Hepatocyte (in vitro differentiated cells): ENCODE measurements around the gene MRPL20. TPM values are rescaled to one million over a fixed set of nuclear protein-coding genes. Genes with fewer than 3 reads are reported as not detected.
A peak's percentile ranks its signal among the peaks of the same experiment; 100 is the strongest.

ENCODE experiments used
- DNase-seq: peaks from one replicate; pipeline ENCODE4 v3.0.0-alpha.2; 2016; ENCODE audit warnings: low spot score
- H2AFZ ChIP-seq: fragments of 200-600 bp; sonication (generic); 2 replicates; pipeline ENCODE4 v1.6.0; 2016; ENCODE audit warnings: antibody characterized with exemption, mild to moderate bottlenecking
- H3K27ac ChIP-seq: fragments of 200-600 bp; sonication (generic); 2 replicates; pipeline ENCODE4 v1.5.1; 2016; ENCODE audit warnings: mild to moderate bottlenecking
- H3K27me3 ChIP-seq: fragments of 200-600 bp; sonication (generic); 2 replicates; pipeline ENCODE4 v1.6.1; 2016
- H3K36me3 ChIP-seq: fragments of 200-600 bp; sonication (generic); replicated peaks from 2 replicates; pipeline ENCODE4 v1.5.1; 2016; ENCODE audit warnings: low read depth; ENCODE audit not compliant: insufficient read depth
- H3K4me1 ChIP-seq: fragments of 200-600 bp; sonication (generic); 2 replicates; pipeline ENCODE4 v1.5.1; 2016; ENCODE audit warnings: mild to moderate bottlenecking, moderate library complexity; ENCODE audit not compliant: insufficient read depth
- H3K4me2 ChIP-seq: fragments of 200-600 bp; sonication (generic); 2 replicates; pipeline ENCODE4 v1.6.0; 2016
- H3K4me3 ChIP-seq: fragments of 200-600 bp; sonication (generic); 2 replicates; pipeline ENCODE4 v1.5.1; 2016; ENCODE audit warnings: mild to moderate bottlenecking
- H3K79me2 ChIP-seq: fragments of 200-600 bp; sonication (generic); 2 replicates; pipeline ENCODE4 v1.6.0; 2017; ENCODE audit warnings: mild to moderate bottlenecking
- H3K9me2 ChIP-seq: fragments of 200-600 bp; sonication (generic); replicated peaks from 2 replicates; pipeline ENCODE4 v1.6.0; 2017; ENCODE audit warnings: mild to moderate bottlenecking; ENCODE audit not compliant: insufficient read depth
- H3K9me3 ChIP-seq: fragments of 200-600 bp; sonication (generic); 2 replicates; pipeline ENCODE4 v1.5.1; 2016; ENCODE audit warnings: low read depth, mild to moderate bottlenecking
- H4K20me1 ChIP-seq: fragments of 200-600 bp; sonication (generic); 2 replicates; pipeline ENCODE4 v1.6.0; 2016; ENCODE audit warnings: mild to moderate bottlenecking; ENCODE audit not compliant: insufficient read depth, poor library complexity, severe bottlenecking
- EZH2 ChIP-seq: fragments of 200-600 bp; sonication (generic); IDR thresholded peaks from 2 replicates; pipeline ENCODE4 v1.6.1; 2016; ENCODE audit warnings: antibody characterized with exemption, mild to moderate bottlenecking, borderline replicate concordance
- EZH2phosphoT487 ChIP-seq: fragments of 200-600 bp; sonication (generic); IDR thresholded peaks from one replicate; pipeline ENCODE4 v1.6.1; 2018; ENCODE audit warnings: antibody characterized with exemption, mild to moderate bottlenecking, low read depth, moderate library complexity; ENCODE audit not compliant: unreplicated experiment, severe bottlenecking
- WGBS: methylation state at CpG from one replicate; pipeline ENCODE4 v1.1.6; 2016; ENCODE audit warnings: low lambda C conversion rate; ENCODE audit errors: missing lambda C conversion rate; 5-methylcytosine and 5-hydroxymethylcytosine counted together
- polyA plus RNA-seq: library from polyadenylated mRNA; unstranded; fragments of >200 nt; fragmentation: Nextera tagmentation; extraction: Ambion mirVana; gene quantifications from 2 replicates; pipeline ENCODE4 v1.2.1, GENCODE V29; 2016
- total RNA-seq: library from RNA; depleted of rRNA; stranded (reverse); fragments of >200 nt; gene quantifications from 2 replicates; pipeline ENCODE4 v1.2.3, GENCODE V29; 2014
- TF ChIP-seq, protein P1 (sequence below): fragments of 200-600 bp; sonication (generic); IDR thresholded peaks from 2 replicates; pipeline ENCODE4 v1.5.1; 2016; ENCODE audit warnings: antibody characterized with exemption, mild to moderate bottlenecking; ENCODE audit not compliant: poor library complexity

Gene MRPL20
- total and polyA plus RNA-seq, 2 experiments from 2014 or later, result 107 to 193 TPM

DNA sequence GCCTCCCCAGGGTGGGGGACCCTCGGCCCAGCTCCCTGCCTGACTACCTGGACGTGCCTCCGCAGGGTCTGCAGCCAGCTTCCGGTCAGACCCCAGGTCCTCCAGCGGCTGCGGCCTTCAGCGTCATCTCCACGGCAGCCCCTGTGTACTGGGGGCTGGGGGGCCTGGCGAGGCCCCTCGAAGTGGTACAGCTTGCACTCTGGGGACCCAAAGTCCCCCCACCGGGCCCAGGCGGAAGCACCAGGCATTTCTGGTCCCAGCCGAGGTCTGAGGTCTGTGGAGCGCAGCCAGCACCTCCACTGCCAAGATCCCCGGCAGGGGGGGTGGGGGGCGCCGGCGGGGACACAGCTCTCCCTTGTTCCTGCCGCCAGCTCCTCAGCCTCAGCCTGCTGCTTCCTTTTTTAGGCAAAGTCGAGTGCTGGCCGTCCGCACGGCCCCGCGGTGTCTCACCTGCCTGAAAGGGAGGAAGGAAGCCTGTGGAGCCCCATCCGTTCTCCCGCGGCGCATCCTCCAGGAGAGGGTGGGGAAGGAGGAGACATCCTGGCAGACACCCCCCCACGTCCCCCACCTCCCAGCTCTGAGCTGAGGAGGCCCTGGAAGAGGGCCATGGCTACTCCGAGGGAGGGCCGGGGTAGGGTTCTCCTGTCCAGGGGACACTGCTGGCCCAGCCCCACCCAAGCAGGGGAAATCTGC lies 27.2 kb upstream of the MRPL20 start:
- H3K4me3 ChIP-seq, result no peak overlapping the region

DNA sequence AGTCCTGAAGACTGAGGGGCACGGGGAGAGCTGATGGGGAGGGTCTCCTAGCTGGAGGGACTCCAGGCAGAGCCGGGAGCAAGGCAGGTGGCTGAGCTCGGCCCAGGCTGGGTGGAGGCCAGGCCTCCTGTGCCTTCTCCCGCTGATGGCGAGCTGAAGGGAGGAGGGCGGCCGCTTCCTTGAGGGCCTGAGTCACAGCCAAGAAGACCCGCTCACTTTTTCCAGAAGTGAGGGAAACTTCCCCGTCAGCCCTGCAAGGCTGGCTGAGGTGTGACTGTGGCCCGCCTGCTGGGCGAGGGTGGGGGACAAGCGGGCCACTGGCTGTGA lies 26.7 kb upstream of the MRPL20 start:
- no peaks in the 10 kb centered on the region for H4K20me1 ChIP-seq
- H3K79me2 ChIP-seq, result peaks cover 18% of the 10 kb centered on the region
- H3K27me3 ChIP-seq, result no peaks in the 10 kb centered on the region
- no peak overlapping the region for H3K4me3 ChIP-seq
- H3K9me3 ChIP-seq, result no peaks in the 10 kb centered on the region
- H3K9me2 ChIP-seq, result no peaks in the 10 kb centered on the region
- TF ChIP-seq EZH2 (no peak), EZH2phosphoT487 (no peak)
- TF ChIP-seq, protein P1, sequence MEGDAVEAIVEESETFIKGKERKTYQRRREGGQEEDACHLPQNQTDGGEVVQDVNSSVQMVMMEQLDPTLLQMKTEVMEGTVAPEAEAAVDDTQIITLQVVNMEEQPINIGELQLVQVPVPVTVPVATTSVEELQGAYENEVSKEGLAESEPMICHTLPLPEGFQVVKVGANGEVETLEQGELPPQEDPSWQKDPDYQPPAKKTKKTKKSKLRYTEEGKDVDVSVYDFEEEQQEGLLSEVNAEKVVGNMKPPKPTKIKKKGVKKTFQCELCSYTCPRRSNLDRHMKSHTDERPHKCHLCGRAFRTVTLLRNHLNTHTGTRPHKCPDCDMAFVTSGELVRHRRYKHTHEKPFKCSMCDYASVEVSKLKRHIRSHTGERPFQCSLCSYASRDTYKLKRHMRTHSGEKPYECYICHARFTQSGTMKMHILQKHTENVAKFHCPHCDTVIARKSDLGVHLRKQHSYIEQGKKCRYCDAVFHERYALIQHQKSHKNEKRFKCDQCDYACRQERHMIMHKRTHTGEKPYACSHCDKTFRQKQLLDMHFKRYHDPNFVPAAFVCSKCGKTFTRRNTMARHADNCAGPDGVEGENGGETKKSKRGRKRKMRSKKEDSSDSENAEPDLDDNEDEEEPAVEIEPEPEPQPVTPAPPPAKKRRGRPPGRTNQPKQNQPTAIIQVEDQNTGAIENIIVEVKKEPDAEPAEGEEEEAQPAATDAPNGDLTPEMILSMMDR, result no peak
- peak overlapping the region; percentile 96 for H3K4me2 ChIP-seq
- H2AFZ ChIP-seq, result no peak overlapping the region
- peak overlapping the region; percentile 96 for H3K27ac ChIP-seq
- DNase-seq, result peak; percentile 82
- H3K36me3 ChIP-seq, result no peaks in the 10 kb centered on the region
- H3K4me1 ChIP-seq, result peaks cover 75% of the 10 kb centered on the region
- WGBS, result 55% methylated on average over 7 of the region's 12 CpGs

More for the DNA sequence above, 27.2 kb upstream of the MRPL20 start:
- peak overlapping the region; percentile 96 for H3K27ac ChIP-seq
- no peaks in the 10 kb centered on the region for H3K27me3 ChIP-seq
- peaks cover 75% of the 10 kb centered on the region for H3K4me1 ChIP-seq
- H4K20me1 ChIP-seq, result no peaks in the 10 kb centered on the region
- no peaks in the 10 kb centered on the region for H3K36me3 ChIP-seq
- TF ChIP-seq EZH2phosphoT487 (no peak), EZH2 (no peak)
- TF ChIP-seq, protein P1, result no peak
- DNase-seq, result no peak
- peaks cover 18% of the 10 kb centered on the region for H3K79me2 ChIP-seq
- 54% methylated on average over 23 of the region's 32 CpGs for WGBS
- H3K9me3 ChIP-seq, result no peaks in the 10 kb centered on the region
- H3K9me2 ChIP-seq, result no peaks in the 10 kb centered on the region
- H2AFZ ChIP-seq, result no peak overlapping the region
- H3K4me2 ChIP-seq, result peak overlapping the region; percentile 96

DNA sequence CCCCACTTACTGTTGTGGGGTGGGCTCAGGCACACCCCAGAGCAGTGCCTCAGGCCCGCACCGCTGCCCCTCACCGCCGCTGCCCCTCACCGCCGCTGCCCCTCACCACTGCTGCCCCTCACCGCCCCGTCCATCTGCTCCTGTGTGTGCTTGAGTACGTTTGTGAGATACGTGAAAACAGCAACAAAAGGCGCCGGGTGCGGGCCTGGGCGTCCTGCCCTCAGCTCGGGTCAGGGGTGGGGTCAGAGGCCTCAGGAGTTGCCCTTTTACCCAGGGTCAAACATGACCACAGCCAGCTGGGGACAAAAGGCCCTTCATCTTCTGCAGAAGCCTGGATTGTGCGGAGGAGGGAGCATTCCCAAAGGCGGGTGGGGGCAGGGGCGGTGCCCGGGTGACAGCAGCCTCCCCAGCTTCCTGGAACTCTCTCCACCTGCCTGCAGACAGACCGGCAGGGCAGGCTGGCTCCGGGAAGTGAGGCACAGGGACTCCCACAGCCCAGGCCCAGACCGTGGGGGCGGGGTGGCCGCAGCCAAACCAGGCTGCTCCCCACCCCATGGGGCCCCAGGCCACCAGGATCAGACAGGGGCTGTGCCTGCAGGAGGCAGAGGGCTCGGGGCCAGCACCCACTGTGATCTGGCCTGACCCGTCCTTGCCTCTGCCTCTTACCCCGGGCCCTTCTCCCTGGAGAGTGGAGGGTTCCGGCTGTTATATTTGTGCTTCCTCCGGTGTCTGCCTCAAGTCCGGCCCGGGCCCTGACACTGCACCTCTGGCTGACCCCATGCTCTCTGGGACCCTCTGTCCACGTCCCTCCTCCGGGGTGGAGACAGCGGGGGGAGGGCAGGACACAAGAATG lies 26.1 kb upstream of the MRPL20 start:
- DNase-seq, result peak; percentile 92
- H3K9me2 ChIP-seq, result no peaks in the 10 kb centered on the region
- peak overlapping the region; percentile 96 for H3K27ac ChIP-seq
- H3K4me3 ChIP-seq, result no peak overlapping the region
- no peaks in the 10 kb centered on the region for H4K20me1 ChIP-seq
- 51% methylated on average over 32 of the region's 34 CpGs for WGBS
- TF ChIP-seq, protein P1, result no peak
- no peak for TF ChIP-seq EZH2phosphoT487
- no peak for TF ChIP-seq EZH2
- no peak overlapping the region for H2AFZ ChIP-seq
- no peaks in the 10 kb centered on the region for H3K36me3 ChIP-seq
- H3K79me2 ChIP-seq, result peaks cover 18% of the 10 kb centered on the region
- H3K9me3 ChIP-seq, result no peaks in the 10 kb centered on the region
- H3K4me2 ChIP-seq, result peak overlapping the region; percentile 96
- H3K4me1 ChIP-seq, result peaks cover 75% of the 10 kb centered on the region
- H3K27me3 ChIP-seq, result no peaks in the 10 kb centered on the region
